HG03135 (cell line): Measurements from ENCODE around the gene LDLRAD3.
"Not testable (repeated sequence)": the region's sequence is repeated elsewhere in the genome, so short reads cannot be mapped to it uniquely, and the experiment has no call there.

Experiments
- ATAC-seq: cut with Tn5 transposase; IDR thresholded peaks from one replicate; pipeline ENCODE4 v1.9.1; 2021; ENCODE audit warnings: mild to moderate bottlenecking, moderate library complexity; ENCODE audit not compliant: unreplicated experiment

The LDLRAD3 gene

GRCh38 chr11:36156161-36156816, 212.4 kb downstream of the LDLRAD3 start:
- ATAC-seq = no peak

DNA sequence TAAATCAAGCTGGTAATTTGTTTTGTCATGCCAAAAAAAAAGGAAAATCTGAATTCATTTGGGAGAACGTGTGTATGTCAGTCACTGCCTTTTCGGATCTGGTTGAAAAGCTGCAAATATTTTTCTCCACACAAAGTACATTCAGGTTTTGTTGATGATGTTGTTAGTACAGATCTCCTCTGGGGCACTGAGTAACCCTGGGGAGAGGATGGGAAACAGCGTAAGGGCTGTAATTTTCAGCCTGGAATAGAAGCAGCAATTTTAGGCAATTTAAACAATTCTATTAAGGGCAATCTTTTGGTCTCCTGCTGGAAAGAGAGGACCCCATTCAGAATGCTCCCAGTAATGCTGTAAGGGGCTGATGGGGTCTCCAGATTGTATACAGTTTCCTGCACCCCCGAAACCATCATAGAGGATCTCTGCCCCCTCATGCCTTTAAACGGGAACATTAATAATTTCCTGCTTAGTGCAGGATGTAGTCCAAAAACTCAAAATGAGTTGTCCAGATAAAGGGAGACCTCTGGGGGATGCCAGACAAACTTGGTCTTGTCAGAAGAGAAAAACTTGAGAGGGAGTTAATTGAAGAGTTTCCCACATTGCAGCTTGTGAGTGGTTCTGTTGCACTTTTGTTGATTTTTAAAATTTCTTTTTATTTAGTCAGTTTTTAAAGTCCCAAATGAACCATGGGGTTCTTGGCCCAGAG, 213.1 kb downstream of the LDLRAD3 start:
- no peak for ATAC-seq

GRCh38 chr11:36160091-36160490, 216.2 kb downstream of the LDLRAD3 start:
- ATAC-seq = no peak

- ATAC-seq = no peak
Measured at GRCh38 chr11:36161572-36161971, 217.7 kb downstream of the LDLRAD3 start.

GRCh38 chr11:36162006-36162882, 218.4 kb downstream of the LDLRAD3 start:
- no peak for ATAC-seq

DNA sequence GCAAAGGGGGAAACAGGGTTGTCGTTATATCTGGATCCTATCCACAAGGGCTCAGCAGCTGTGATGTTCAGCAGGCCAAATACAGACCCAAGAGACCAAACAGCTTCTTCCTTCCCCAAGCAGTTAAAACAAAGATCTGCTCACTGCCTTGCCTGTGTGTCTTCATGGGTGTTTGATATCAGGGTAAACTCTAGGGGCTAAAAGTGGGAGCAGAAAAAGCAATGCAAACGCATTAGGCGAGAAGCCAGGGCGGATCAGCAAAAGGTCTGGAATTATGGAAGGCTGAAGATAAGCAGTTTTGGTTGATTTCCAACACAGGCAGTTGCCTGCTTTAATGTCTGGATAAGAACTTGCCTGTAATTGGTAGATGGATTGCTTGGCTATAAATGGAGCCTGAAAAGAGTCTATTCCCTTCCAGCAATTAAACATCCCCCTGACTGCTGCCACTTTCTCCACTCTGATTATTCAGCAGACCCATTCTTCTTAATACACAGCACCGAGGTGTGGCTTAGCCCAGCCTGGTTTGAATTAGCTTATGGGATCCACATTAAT, 219.1 kb downstream of the LDLRAD3 start:
- no peak for ATAC-seq

DNA sequence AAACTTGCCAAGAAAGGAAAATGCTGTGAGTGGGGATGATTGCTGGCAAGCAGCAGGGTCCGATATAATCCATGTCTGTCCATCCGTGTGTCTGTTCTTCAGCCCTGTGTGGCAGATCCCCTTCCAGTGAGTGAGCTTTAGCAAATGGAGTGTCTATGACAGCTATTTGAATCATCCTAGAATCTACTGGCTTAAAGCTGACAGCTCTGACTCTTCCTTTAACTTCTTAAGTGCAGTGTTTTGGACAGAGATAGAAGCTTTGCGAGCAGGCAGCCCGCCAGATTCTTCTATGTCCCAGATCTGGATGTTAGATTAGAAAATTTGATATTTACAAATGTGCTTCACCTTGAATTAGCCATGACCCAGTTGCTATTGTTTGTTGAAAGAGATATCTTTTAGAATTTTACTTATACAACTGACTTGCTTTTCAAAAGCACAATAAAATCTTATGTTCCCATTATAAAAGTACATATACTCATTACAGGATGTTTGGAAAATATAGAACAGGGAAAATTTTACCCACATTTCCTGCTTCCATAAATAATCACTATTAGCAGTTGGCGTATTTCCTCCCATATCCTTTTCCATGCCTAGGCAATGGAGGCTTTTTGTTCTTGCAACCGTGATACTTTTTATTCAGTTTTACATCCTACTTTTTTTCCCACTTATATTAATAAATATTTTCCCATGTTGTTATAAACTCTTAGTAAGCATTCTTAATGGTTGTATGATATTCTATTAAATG, 220.8 kb downstream of the LDLRAD3 start:
- no peak for ATAC-seq

GRCh38 chr11:36165621-36166397, 221.9 kb downstream of the LDLRAD3 start:
- no peak for ATAC-seq

DNA sequence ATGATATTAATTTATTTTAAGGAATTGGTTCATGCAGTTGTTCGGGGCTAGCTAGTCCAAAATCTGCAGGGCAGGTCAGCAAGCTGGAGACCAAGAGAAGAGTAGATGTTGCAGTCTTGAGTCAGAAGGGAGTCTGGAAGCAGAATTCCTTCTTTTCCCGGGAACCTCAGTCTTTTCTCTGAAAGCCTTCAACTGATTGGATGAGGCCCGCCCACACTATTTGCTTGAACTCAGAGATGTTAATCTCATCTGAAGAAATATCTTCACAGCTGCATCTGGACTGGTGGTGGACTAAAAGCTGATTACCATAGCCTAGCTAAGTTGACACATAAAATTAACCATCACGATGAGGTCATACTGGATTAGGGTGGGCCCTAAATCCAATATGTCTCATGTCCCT, 223.2 kb downstream of the LDLRAD3 start:
- no peak for ATAC-seq

GRCh38 chr11:36167729-36168128, 223.9 kb downstream of the LDLRAD3 start:
- ATAC-seq = no peak

DNA sequence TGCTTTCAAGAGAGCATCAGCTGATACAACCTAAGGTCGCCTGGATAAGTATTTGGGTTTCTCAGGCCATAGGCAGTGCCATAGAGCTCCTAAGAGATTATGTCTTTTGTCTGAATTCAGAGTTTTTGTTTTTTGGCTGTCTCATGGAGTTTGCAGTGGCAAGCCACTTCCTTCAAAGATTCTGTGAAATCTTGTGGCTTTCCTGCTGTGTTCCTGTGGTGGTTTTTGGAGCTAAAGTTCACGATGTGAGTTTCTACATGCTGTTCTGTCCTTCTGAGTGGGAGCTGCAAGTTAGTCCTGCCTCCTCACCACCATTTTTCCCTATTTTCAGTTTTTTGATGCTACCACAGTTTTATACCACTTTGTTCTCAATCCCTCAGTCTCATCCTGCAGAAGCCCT, 234.0 kb downstream of the LDLRAD3 start:
- ATAC-seq = no peak

- ATAC-seq = no peak
Measured at GRCh38 chr11:36186340-36187175, 242.7 kb downstream of the LDLRAD3 start.

DNA sequence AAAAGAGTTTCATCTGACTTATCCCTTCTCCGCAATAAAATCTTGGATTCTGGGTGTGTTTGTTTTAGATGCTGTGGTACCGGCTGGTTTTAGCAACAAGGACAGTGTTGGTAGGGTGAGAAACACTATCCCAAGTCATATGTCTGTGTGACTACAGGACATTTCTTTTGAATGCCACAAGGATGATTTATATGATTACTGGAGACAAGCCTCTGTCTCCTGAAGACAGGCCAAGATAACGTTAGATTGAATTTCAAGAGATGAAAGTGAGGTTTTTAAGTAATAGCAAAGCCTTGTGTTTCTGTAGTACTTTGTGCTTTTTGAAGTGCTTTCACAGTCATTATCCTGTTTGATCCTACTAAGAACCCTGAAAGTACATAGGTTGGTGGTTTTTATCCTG, 243.8 kb downstream of the LDLRAD3 start:
- no peak for ATAC-seq

DNA sequence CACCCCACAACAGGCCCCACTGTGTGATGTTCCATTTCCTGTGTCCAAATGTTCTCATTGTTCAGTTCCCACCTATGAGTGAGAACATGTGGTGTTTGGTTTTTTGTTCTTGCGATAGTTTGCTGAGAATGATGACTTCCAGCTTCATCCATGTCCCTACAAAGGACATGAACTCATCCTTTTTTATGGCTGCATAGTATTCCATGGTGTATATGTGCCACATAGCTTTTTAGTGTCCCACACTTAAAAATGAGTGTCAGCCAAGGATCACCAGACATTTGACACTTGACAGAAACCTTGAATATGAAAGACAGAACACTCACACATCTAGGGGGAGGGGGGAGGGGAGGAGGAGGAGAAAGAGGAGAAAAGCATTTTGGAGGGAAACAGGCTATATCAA, 245.9 kb downstream of the LDLRAD3 start:
- ATAC-seq = not testable (repeated sequence)

GRCh38 chr11:36191941-36192340, 248.1 kb downstream of the LDLRAD3 start:
- no peak for ATAC-seq

DNA sequence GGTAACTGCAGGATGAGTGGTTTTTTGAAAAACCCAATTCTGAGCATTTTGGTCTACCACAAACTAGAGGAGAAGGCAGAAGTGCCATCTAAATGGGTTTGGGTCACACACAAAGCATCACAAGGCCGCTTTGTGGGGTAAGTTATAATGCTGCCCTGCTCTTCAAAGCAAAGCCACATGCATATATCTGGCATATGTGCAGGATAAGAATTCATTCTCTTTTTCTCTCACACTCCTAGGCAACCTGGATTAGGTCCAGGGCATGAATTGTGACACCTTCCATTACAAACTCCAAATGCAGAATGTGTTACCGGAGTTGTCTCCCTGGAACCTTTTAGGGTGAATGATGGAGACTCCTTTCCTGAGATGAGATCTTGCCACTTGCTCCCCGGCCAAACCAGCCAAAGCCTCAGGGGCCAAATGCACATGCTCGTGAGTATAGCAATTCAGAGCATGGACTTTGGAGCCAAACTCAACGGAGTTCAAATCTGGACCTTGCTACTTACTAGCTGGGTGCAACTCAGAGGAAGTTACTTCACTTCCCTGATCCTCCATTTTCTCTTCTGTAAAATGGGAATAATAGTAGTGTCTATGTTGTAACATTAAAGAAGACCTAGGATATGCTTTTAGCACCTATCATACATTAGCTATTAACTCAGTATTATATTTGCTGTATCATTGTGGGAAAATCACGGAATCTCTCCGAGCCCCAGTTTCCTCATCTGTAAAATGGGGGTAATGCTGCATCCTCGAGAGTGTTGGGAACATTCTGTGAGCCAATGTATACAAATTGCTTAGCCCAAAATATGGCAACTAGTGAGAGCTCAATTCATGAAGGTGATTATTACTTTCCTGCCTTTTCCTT, 248.8 kb downstream of the LDLRAD3 start:
- no peak for ATAC-seq

DNA sequence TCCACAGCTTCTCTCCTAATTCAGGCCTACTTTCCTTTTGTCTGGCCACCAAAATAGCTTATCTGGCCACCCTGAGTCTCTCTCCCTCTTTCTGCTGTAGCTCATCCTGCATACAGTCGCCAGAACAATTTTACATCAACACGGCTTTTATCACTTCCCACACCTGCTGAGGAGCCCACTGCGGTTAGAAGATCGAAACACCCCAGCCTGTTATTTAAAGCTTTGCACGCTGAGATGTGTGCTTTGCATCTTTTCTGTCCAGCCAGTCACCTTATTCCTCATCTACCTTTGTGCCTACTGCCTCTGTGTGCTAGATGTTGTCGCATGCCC, 249.4 kb downstream of the LDLRAD3 start:
- ATAC-seq = no peak

DNA sequence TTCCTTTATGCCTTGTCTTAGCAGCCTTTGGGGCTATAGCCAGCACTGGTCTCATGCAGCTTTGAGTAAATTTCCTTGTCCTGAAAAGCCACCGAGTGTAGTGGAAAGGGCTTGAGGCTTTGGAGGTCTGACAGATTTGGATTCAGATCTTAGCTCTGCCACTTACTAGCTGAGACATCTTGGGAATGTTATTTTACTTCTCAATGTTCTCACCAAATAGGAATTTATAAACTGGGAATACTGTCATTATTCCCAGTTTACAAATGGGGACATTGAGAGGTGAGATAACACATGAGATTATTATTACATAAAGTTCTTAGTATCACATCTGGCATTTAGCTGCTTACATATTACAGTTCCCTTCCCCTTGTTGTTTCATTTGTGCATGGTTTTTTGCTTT, 249.9 kb downstream of the LDLRAD3 start:
- no peak for ATAC-seq
